GM21447 (cell line): ENCODE results near the gene MYO9A.

Experiments
- ATAC-seq: cut with Tn5 transposase; IDR thresholded peaks from one replicate; pipeline ENCODE4 v1.9.1; 2021; ENCODE audit not compliant: unreplicated experiment

The MYO9A gene

GRCh38 chr15:71811752-71812735 lies 305.9 kb downstream of the MYO9A start:
- ATAC-seq: no peak

GRCh38 chr15:71811036-71811736 lies 306.8 kb downstream of the MYO9A start:
- ATAC-seq: no peak

GRCh38 chr15:71810256-71811035 lies 307.5 kb downstream of the MYO9A start, which contains the start of gene NR2E3:
Gene NR2E3 (plus strand): TSS chr15:71810554. CDS start chr15:71810744, 190 bp downstream.
- no peak for ATAC-seq

- no peak for ATAC-seq
Measured at GRCh38 chr15:71809346-71809745, 308.6 kb downstream of the MYO9A start.

GRCh38 chr15:71808311-71809020 lies 309.5 kb downstream of the MYO9A start:
- no peak for ATAC-seq

- ATAC-seq: no peak
Measured at GRCh38 chr15:71807691-71808091, 310.3 kb downstream of the MYO9A start.

GRCh38 chr15:71807125-71807629 lies 310.8 kb downstream of the MYO9A start:
- ATAC-seq: no peak

- no peak for ATAC-seq
Measured at GRCh38 chr15:71806452-71806931, 311.5 kb downstream of the MYO9A start.

GRCh38 chr15:71804695-71805470 lies 313.1 kb downstream of the MYO9A start:
- ATAC-seq: no peak

- no peak for ATAC-seq
Measured at GRCh38 chr15:71804226-71804625, 313.7 kb downstream of the MYO9A start.

- ATAC-seq: no peak
Measured at GRCh38 chr15:71802770-71803169, 315.2 kb downstream of the MYO9A start.

- ATAC-seq: no peak
Measured at GRCh38 chr15:71801935-71802655, 315.9 kb downstream of the MYO9A start.

GRCh38 chr15:71800835-71801745 lies 316.9 kb downstream of the MYO9A start:
- ATAC-seq: no peak

- ATAC-seq: no peak
Measured at GRCh38 chr15:71800190-71800589, 317.8 kb downstream of the MYO9A start.

GRCh38 chr15:71798641-71799040 lies 319.3 kb downstream of the MYO9A start:
- ATAC-seq: no peak

- no peak for ATAC-seq
Measured at GRCh38 chr15:71792521-71792920, 325.4 kb downstream of the MYO9A start.

GRCh38 chr15:71791975-71792374 lies 326.0 kb downstream of the MYO9A start:
- ATAC-seq: no peak

- no peak for ATAC-seq
Measured at GRCh38 chr15:71790081-71790480, 327.9 kb downstream of the MYO9A start.
